AG04449 (cell line): ENCODE measurements around the gene PBOV1.

Experiments
- CTCF ChIA-PET: fragments of 350-600 bp; formaldehyde crosslinking; extraction: SDS; loops from one replicate; lab custom pipeline; 2021; ENCODE audit warnings: antibody characterized with exemption; lab: Yijun Ruan, JAX
- POLR2A ChIA-PET: fragments of 400-600, 350-600 bp; formaldehyde crosslinking; extraction: SDS; loops from one replicate; lab custom pipeline; 2020; ENCODE audit warnings: antibody characterized with exemption, inconsistent platforms; lab: Yijun Ruan, JAX
- DNase-seq: peaks from one replicate; pipeline ENCODE4 v3.0.0-alpha.2; 2010; ENCODE audit warnings: low read depth, low spot score
- H3K4me3 ChIP-seq: 2 replicates; pipeline ENCODE4 v1.5.1; 2011; ENCODE audit warnings: low read depth, mild to moderate bottlenecking, control low read depth, low read length
- TF ChIP-seq, protein P1 (sequence below): IDR thresholded peaks from one replicate; pipeline ENCODE4 v1.5.1; 2011; ENCODE audit warnings: mild to moderate bottlenecking, moderate library complexity, low read length, control low read depth, inconsistent platforms; ENCODE audit not compliant: insufficient read depth; ENCODE audit errors: missing control alignments

Gene PBOV1

DNA sequence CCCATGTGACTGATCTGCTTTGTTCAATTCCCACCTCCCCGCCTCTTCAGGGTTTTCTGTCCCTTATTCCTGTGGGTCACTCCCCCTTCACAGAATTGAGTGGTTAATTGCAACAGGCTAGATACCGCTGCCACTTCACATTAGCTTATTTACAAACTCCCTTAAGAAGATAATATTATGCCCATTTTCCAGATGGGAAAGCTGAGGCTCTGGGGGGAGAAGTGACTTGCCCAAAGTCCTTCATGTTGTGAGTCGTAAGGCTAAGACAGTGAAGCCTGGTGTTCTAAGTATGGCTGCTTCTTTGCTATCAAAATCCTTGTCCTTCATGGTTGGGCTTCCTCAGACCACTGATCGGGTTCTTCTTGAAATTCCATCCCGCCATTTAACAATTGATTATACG lies 39.9 kb upstream of the PBOV1 start:
- ChIA-PET CTCF (interaction anchor here (1.3 kb wide), 1 partner anchor 260 kb away, joined by 4 read pairs; no protein-coding TSS in a partner anchor), POLR2A (no interaction called here)
- TF ChIP-seq, protein P1, sequence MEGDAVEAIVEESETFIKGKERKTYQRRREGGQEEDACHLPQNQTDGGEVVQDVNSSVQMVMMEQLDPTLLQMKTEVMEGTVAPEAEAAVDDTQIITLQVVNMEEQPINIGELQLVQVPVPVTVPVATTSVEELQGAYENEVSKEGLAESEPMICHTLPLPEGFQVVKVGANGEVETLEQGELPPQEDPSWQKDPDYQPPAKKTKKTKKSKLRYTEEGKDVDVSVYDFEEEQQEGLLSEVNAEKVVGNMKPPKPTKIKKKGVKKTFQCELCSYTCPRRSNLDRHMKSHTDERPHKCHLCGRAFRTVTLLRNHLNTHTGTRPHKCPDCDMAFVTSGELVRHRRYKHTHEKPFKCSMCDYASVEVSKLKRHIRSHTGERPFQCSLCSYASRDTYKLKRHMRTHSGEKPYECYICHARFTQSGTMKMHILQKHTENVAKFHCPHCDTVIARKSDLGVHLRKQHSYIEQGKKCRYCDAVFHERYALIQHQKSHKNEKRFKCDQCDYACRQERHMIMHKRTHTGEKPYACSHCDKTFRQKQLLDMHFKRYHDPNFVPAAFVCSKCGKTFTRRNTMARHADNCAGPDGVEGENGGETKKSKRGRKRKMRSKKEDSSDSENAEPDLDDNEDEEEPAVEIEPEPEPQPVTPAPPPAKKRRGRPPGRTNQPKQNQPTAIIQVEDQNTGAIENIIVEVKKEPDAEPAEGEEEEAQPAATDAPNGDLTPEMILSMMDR: no peak
- DNase-seq: no peak
- H3K4me3 ChIP-seq: no peak overlapping the region

DNA sequence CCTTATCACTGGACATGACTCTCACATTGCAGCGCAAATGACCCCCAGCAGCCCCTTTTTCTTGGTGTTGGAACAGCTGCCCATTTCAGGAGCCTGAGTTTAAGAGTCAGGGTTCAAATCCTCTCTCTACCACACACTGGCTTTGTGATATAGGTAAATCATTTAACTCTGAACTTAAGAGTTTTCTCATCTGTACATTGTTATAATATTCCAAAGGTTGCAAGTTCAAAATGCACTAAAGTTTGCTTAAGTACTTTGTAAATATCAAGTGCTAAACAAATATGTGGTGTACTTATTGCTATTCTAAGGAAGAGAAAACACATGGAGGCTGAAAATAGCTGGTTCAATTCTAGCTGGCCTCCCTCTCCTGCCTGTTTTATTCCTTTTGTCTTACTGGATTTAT lies 39.3 kb upstream of the PBOV1 start:
- DNase-seq: no peak
- ChIA-PET POLR2A (no interaction called here), CTCF (interaction anchor here (1.3 kb wide), 1 partner anchor 260 kb away, joined by 4 read pairs; no protein-coding TSS in a partner anchor)
- TF ChIP-seq, protein P1: no peak
- H3K4me3 ChIP-seq: no peak overlapping the region

DNA sequence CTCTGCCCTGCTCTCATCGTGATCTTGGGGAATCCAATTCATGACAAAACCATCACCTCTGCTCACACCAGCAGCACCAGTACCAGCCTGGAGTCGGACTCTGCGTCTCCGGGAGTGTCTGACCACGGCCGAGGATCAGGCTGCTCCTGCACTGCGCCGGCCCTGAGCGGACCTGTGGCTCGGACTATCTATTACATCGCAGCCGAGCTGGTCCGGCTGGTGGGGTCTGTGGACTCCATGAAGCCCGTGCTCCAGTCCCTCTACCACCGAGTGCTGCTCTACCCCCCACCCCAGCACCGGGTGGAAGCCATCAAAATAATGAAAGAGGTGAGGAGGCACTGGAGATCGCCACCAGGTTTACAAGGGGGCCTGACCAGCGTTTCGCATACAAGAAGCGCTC lies 37.2 kb upstream of the PBOV1 start:
- no peak overlapping the region for H3K4me3 ChIP-seq
- ChIA-PET POLR2A (no interaction called here), CTCF (no interaction called here)
- no peak for DNase-seq
- TF ChIP-seq, protein P1: no peak

DNA sequence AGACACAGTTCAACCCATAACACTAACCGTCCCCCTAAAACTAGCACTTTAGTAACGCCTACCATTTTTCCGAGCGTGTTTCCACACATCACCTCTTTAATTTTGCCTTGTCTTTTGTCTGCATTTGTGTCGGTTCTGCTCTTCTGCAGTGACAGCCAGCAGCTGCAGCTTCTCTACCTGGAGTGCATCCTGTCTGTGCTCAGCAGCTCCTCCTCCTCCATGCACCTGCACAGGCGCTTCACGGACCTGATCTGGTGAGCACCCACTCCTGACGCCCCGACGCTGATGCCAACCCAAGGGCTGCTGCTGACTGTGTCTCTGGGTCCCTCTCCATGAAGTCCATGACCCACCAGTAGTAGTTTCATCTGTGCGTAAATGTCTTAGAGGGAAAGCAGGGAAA lies 35.4 kb upstream of the PBOV1 start:
- DNase-seq: no peak
- ChIA-PET CTCF (no interaction called here), POLR2A (no interaction called here)
- no peak overlapping the region for H3K4me3 ChIP-seq
- TF ChIP-seq, protein P1: no peak

DNA sequence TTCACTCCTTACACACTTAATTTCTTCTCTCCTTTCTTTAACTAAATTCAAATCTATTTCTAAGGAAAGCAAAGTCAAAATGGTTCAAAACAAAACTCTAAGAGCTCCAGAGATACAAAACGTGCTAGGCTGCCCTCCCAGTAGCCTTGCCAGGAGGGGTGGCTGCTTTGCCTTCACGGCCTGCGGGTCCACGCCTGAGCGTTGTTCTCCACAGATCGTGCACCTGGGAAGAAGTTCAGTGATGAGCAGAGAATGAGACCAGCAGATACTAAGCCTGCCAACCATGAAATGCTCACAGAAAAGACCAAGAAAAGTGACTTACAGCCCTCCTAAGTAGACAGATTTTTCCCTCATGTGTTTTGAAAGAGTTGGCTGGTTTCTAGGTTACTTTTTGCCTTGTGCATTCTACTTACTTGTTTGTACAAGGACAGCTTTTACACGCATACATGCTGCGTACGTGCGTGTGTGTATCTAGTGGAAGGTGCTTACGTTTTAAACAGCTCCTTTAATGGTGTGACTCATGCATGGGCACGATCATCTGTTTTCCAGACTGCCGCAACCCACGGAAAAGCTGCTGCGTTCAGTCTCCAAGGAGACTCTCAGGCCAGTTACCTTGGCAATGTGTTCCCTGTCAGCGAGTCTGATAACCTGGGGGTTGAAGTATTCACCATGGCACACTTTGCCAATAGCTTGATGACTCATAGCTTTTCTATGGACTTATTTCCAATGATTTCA lies 32.4 kb upstream of the PBOV1 start:
- CTCF ChIA-PET: no interaction called here
- peak; percentile 72 for DNase-seq
- TF ChIP-seq, protein P1: no peak
- H3K4me3 ChIP-seq: no peak overlapping the region
- POLR2A ChIA-PET: interaction anchor here (1.8 kb wide), 1 partner anchor 9 kb away, joined by 6 read pairs; no protein-coding TSS in a partner anchor

DNA sequence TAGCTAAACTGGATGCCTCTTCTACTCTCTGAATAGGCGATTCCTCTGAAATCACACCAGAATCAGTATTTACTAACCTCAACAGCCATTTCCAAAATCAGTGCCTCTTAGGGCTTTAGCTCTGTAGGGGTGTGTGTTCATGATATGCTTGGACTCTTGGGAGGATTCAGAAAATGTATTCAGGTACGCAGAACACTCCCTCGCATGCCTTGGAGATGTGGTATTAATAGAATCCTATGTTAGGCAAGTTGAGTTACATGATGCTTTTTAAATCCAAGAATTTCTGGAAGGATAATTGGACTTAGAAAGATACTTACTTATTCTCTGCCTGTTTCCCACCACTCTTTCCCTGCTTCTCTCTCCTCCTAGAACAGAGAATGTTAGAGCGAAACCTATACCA lies 31.8 kb upstream of the PBOV1 start:
- no peak overlapping the region for H3K4me3 ChIP-seq
- no peak for DNase-seq
- ChIA-PET CTCF (no interaction called here), POLR2A (interaction anchor here (1.8 kb wide), 1 partner anchor 8 kb away, joined by 6 read pairs; no protein-coding TSS in a partner anchor)
- TF ChIP-seq, protein P1: no peak
